ENCODE data around the gene GDNF. TPM values are rescaled to one million over a fixed set of nuclear protein-coding genes. Genes with fewer than 3 reads are reported as not detected.

The GDNF gene
- total RNA-seq, 1 donor from 2014 or later = 0.57 TPM

DNA sequence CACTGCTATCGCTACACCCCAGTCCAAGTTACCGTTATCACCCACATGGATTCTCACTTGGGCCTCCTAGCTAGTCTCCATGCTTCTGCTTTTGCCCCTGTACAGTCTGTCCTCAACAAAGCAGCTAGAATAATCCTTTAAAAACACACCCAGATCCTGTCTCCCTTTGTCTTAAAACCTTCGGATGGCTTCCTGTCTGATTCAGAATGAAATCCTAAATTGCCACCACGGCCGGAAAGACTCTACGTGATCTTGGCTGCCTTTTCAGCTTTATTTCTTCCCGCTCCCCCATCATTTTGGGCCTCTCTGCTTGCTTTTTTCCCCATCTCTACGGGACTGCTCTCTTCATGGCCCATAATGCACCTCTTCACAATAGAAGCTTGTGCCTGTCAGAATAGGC, 33.4 kb downstream of the GDNF start:
- Mint-ChIP-seq H3K36me3 (ENCODE audit: insufficient read depth) (no peaks in the 10 kb centered on the region), H3K9me3 (ENCODE audit: low read depth) (no peaks in the 10 kb centered on the region), H3K27me3 (peaks cover 2% of the 10 kb centered on the region), H3K27ac (no peak overlapping the region), H3K4me3 (ENCODE audit: low read depth) (no peak overlapping the region), H3K4me1 (ENCODE audit: low read depth) (no peaks in the 10 kb centered on the region)
- DNase-seq (ENCODE audit: low spot score, unreplicated experiment) = no peak
- TF ChIP-seq, protein P1, sequence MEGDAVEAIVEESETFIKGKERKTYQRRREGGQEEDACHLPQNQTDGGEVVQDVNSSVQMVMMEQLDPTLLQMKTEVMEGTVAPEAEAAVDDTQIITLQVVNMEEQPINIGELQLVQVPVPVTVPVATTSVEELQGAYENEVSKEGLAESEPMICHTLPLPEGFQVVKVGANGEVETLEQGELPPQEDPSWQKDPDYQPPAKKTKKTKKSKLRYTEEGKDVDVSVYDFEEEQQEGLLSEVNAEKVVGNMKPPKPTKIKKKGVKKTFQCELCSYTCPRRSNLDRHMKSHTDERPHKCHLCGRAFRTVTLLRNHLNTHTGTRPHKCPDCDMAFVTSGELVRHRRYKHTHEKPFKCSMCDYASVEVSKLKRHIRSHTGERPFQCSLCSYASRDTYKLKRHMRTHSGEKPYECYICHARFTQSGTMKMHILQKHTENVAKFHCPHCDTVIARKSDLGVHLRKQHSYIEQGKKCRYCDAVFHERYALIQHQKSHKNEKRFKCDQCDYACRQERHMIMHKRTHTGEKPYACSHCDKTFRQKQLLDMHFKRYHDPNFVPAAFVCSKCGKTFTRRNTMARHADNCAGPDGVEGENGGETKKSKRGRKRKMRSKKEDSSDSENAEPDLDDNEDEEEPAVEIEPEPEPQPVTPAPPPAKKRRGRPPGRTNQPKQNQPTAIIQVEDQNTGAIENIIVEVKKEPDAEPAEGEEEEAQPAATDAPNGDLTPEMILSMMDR (IDR thresholded peaks at IDR 0.05; ENCODE audit: unreplicated experiment) = no peak

DNA sequence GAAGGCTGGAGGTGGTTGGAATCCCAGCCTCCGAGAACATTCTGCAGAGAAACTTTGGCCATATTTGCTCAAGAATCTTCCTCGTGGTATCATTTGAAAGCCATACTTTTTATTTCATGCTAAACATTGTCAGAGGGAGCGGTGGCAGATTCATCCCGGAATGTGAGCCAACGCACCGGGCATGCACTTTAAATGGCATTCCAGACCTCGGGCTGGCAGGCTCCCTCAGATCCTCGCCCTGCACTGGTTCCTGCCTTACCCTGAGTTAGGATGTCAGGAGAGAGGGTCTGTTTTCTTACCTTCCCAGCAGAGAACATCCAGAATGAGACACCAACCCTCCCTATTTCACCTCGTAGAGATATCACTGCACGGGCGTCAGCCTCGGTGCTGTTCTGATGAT, 33.8 kb downstream of the GDNF start:
- Mint-ChIP-seq H3K27me3 (peaks cover 2% of the 10 kb centered on the region), H3K27ac (no peak overlapping the region), H3K9me3 (ENCODE audit: low read depth) (no peaks in the 10 kb centered on the region), H3K36me3 (ENCODE audit: insufficient read depth) (no peaks in the 10 kb centered on the region), H3K4me3 (ENCODE audit: low read depth) (no peak overlapping the region), H3K4me1 (ENCODE audit: low read depth) (no peaks in the 10 kb centered on the region)
- TF ChIP-seq, protein P1 (IDR thresholded peaks at IDR 0.05; ENCODE audit: unreplicated experiment) = no peak
- DNase-seq (ENCODE audit: low spot score, unreplicated experiment) = no peak

DNA sequence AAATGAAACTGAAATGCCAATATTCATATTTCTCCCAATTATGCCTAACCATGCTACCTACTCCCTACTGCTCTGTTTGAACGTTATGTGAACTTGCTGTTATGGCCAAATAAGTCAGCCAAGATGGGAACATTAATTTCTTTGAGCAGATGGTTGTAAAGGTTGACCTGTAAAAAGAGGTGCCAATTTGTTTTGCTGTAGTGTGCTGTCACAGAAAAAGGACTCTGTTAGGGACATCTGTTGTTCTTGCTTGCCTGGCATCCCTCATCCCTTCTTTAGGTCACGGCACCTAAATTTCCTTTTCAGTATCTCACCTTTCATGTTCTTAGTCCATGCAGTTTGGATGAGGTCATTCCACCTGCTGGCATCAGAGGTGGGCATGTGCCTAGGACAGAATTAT, 35.4 kb downstream of the GDNF start:
- H3K9me3 Mint-ChIP-seq (ENCODE audit: low read depth) = no peaks in the 10 kb centered on the region
- H3K4me3 Mint-ChIP-seq (ENCODE audit: low read depth) = no peak overlapping the region
- H3K27ac Mint-ChIP-seq = no peak overlapping the region
- TF ChIP-seq, protein P1 (IDR thresholded peaks at IDR 0.05; ENCODE audit: unreplicated experiment) = no peak
- no peaks in the 10 kb centered on the region for H3K27me3 Mint-ChIP-seq
- no peaks in the 10 kb centered on the region for H3K4me1 Mint-ChIP-seq (ENCODE audit: low read depth)
- H3K36me3 Mint-ChIP-seq (ENCODE audit: insufficient read depth) = no peaks in the 10 kb centered on the region
- no peak for DNase-seq (ENCODE audit: low spot score, unreplicated experiment)

DNA sequence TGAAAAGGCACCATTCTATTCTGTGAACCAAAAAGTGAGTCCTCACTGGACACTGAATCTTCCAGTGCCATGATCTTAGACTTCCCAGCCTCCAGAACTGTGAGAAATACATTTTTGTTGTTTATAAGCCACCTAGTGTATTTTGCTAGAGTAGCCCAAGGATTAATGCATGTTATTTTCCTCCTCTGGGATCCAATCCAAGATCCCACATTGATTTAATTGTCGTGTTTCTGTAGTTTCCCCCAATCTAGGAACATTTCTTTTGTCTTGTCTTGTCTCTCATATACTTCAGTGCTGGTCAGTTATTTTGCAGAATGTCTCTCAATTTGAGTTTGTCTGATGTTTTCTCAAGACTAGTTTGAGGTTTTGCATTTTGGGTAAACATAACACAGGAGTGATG, 36.4 kb downstream of the GDNF start:
- TF ChIP-seq, protein P1 (IDR thresholded peaks at IDR 0.05; ENCODE audit: unreplicated experiment) = no peak
- Mint-ChIP-seq H3K4me3 (ENCODE audit: low read depth) (no peak overlapping the region), H3K36me3 (ENCODE audit: insufficient read depth) (no peaks in the 10 kb centered on the region), H3K27me3 (no peaks in the 10 kb centered on the region), H3K4me1 (ENCODE audit: low read depth) (no peaks in the 10 kb centered on the region), H3K9me3 (ENCODE audit: low read depth) (no peaks in the 10 kb centered on the region), H3K27ac (no peak overlapping the region)
- no peak for DNase-seq (ENCODE audit: low spot score, unreplicated experiment)

DNA sequence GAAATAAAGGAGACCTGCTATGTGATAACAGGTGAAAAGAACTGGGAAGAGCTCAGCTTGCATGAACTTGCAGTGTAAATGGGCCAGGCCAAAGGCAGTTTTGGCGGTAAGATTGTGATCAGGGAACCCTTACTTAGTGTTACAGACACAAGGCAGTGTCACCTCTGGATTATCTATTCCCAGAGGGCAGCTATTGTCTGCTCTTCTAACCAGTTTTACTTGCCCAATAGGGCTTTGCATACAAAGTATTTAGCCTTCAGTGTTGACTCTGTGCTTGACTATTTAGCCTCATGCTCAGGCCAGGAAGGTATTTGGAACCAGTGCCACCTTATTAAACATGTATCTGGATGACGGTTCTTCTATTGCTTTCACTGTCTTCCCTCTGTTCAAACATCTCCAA, 38.3 kb downstream of the GDNF start:
- no peak overlapping the region for H3K4me3 Mint-ChIP-seq (ENCODE audit: low read depth)
- TF ChIP-seq, protein P1 (IDR thresholded peaks at IDR 0.05; ENCODE audit: unreplicated experiment) = no peak
- H3K27ac Mint-ChIP-seq = no peak overlapping the region
- DNase-seq (ENCODE audit: low spot score, unreplicated experiment) = no peak
- H3K27me3 Mint-ChIP-seq = no peaks in the 10 kb centered on the region
- no peaks in the 10 kb centered on the region for H3K9me3 Mint-ChIP-seq (ENCODE audit: low read depth)
- H3K4me1 Mint-ChIP-seq (ENCODE audit: low read depth) = no peaks in the 10 kb centered on the region
- H3K36me3 Mint-ChIP-seq (ENCODE audit: insufficient read depth) = no peaks in the 10 kb centered on the region

All from progenitor cell of endocrine pancreas (in vitro differentiated cells).